Esophagus squamous epithelium (tissue), 4 donors: ENCODE results near the gene ALG9.

Source experiments
- CTCF ChIP-seq, 6 experiments: fragments of 450-650 bp in 4 of 6; fragments of 200-600 bp in 2 of 6; sonication (generic) in 2 of 6; IDR thresholded peaks; one replicate each; pipeline ENCODE4 v1.5.1; 2016 to 2019; ENCODE audit warnings: antibody characterized with exemption in 6 of 6, mild to moderate bottlenecking in 4 of 6, moderate library complexity in 4 of 6
- POLR2A ChIP-seq, 4 donors: fragments of 450-650 bp; IDR thresholded peaks; one replicate each; pipeline ENCODE4 v1.6.1; 2017; ENCODE audit warnings: antibody characterized with exemption in 4 of 4, mild to moderate bottlenecking in 4 of 4, moderate library complexity in 3 of 4

- TF ChIP-seq CTCF (IDR thresholded peaks at IDR 0.05), result no peak
- TF ChIP-seq POLR2A (IDR thresholded peaks at IDR 0.05), result no peak
Measured at GRCh38 chr11:111860257-111860656, 11.1 kb downstream of the ALG9 start.
